Omental fat pad (tissue), 4 donors: ENCODE data around the gene MMP28. TPM values are rescaled to one million over a fixed set of nuclear protein-coding genes. Genes with fewer than 3 reads are reported as not detected.

ENCODE experiments used
- ATAC-seq: fragments of 150-250 bp; one replicate; pipeline ENCODE4 v1.9.1; 2016; ENCODE audit warnings: mild to moderate bottlenecking, moderate library complexity; ENCODE audit not compliant: low FRiP score
- DNase-seq: peaks from one replicate; pipeline ENCODE4 v3.0.0-alpha.2; 2019; ENCODE audit warnings: low spot score
- CTCF ChIP-seq, 3 donors: fragments of 450-650 bp; IDR thresholded peaks; one replicate each; pipeline ENCODE4 v1.5.1; 2016 to 2017; ENCODE audit warnings: antibody characterized with exemption in 3 of 3, mild to moderate bottlenecking in 3 of 3, moderate library complexity in 2 of 3
- total RNA-seq, 4 donors: library from RNA; depleted of rRNA; stranded (reverse); fragments of >200 nt; gene quantifications; one replicate each; pipeline ENCODE4 v1.1.0, GENCODE V29; 2016

MMP28 gene
- total RNA-seq, 4 donors from 2014 or later: 31.5 to 65.6 (median 48.7) TPM

GRCh38 chr17:35775583-35775982, 19.9 kb downstream of the MMP28 start:
- no peak for TF ChIP-seq CTCF (IDR thresholded peaks at IDR 0.05)
- ATAC-seq: no peak
- no peak for DNase-seq

GRCh38 chr17:35775039-35775438, 20.4 kb downstream of the MMP28 start:
- DNase-seq (no peak), ATAC-seq (no peak)

GRCh38 chr17:35774499-35774898, 20.9 kb downstream of the MMP28 start:
- DNase-seq: no peak
- no peak for TF ChIP-seq CTCF (IDR thresholded peaks at IDR 0.05)
- ATAC-seq: peak; percentile 51

More at GRCh38 chr17:35775039-35775438, 20.4 kb downstream of the MMP28 start:
- TF ChIP-seq CTCF (IDR thresholded peaks at IDR 0.05): no peak

- ATAC-seq: peak; percentile 17
- no peak for TF ChIP-seq CTCF (IDR thresholded peaks at IDR 0.05)
- no peak for DNase-seq
These were observed 21.6 kb downstream of the MMP28 start for GRCh38 chr17:35773679-35774425.

- no peak for TF ChIP-seq CTCF (IDR thresholded peaks at IDR 0.05)
- no peak for DNase-seq
- ATAC-seq: no peak
These were observed 22.3 kb downstream of the MMP28 start for GRCh38 chr17:35773129-35773528.

GRCh38 chr17:35769895-35770486, 25.4 kb downstream of the MMP28 start:
- no peak for TF ChIP-seq CTCF (IDR thresholded peaks at IDR 0.05)
- DNase-seq (no peak), ATAC-seq (no peak)

- TF ChIP-seq CTCF (IDR thresholded peaks at IDR 0.05): no peak
- no peak for DNase-seq
- no peak for ATAC-seq
These were observed 26.6 kb downstream of the MMP28 start for GRCh38 chr17:35768797-35769196.
